GM23248 (cell line): Measurements from ENCODE around the gene CCM2. TPM values are rescaled to one million over a fixed set of nuclear protein-coding genes. Genes with fewer than 3 reads are reported as not detected.
A peak's percentile ranks its signal among the peaks of the same experiment; 100 is the strongest.

ENCODE experiments used
- DNase-seq: peaks from one replicate; pipeline ENCODE4 v3.0.0-alpha.2; 2015
- H2AFZ ChIP-seq: fragments of 200-600 bp; sonication (generic); 2 replicates; pipeline ENCODE4 v1.6.1; 2016; ENCODE audit warnings: antibody characterized with exemption
- H3F3A ChIP-seq: fragments of 200-600 bp; sonication (generic); 2 replicates; pipeline ENCODE4 v1.6.1; 2016; ENCODE audit warnings: mild to moderate bottlenecking, antibody characterized with exemption, mixed run types; ENCODE audit not compliant: insufficient read depth
- H3K27ac ChIP-seq: fragments of 200-600 bp; sonication (generic); 2 replicates; pipeline ENCODE4 v1.5.1; 2016; ENCODE audit warnings: mild to moderate bottlenecking
- H3K27me3 ChIP-seq: fragments of 200-600 bp; sonication (generic); replicated peaks from 2 replicates; pipeline ENCODE4 v1.6.1; 2016; ENCODE audit warnings: mild to moderate bottlenecking; ENCODE audit not compliant: insufficient read depth
- H3K36me3 ChIP-seq: fragments of 200-600 bp; sonication (generic); 2 replicates; pipeline ENCODE4 v1.6.1; 2016; ENCODE audit warnings: low read depth, mild to moderate bottlenecking
- H3K4me1 ChIP-seq: fragments of 200-600 bp; sonication (generic); 2 replicates; pipeline ENCODE4 v1.6.1; 2016; ENCODE audit warnings: mild to moderate bottlenecking; ENCODE audit not compliant: insufficient read depth
- H3K4me2 ChIP-seq: fragments of 200-600 bp; sonication (generic); one replicate; pipeline ENCODE4 v1.6.1; 2016; ENCODE audit warnings: mild to moderate bottlenecking; ENCODE audit not compliant: unreplicated experiment
- H3K4me3 ChIP-seq: fragments of 200-600 bp; sonication (generic); 2 replicates; pipeline ENCODE4 v1.5.1; 2016; ENCODE audit warnings: mild to moderate bottlenecking
- H3K79me2 ChIP-seq: fragments of 200-600 bp; sonication (generic); 2 replicates; pipeline ENCODE4 v1.6.1; 2016; ENCODE audit warnings: mild to moderate bottlenecking; ENCODE audit not compliant: insufficient read depth
- H3K9ac ChIP-seq: fragments of 200-600 bp; sonication (generic); 2 replicates; pipeline ENCODE4 v1.6.1; 2016; ENCODE audit warnings: mild to moderate bottlenecking
- H3K9me2 ChIP-seq: fragments of 200-600 bp; sonication (generic); 2 replicates; pipeline ENCODE4 v1.6.1; 2016; ENCODE audit warnings: mixed run types, mild to moderate bottlenecking, moderate library complexity; ENCODE audit not compliant: insufficient read depth
- H3K9me3 ChIP-seq: fragments of 200-600 bp; sonication (generic); one replicate; pipeline ENCODE4 v1.6.1; 2017; ENCODE audit warnings: low read depth
- H4K20me1 ChIP-seq: fragments of 200-600 bp; sonication (generic); 2 replicates; pipeline ENCODE4 v1.6.0; 2016; ENCODE audit not compliant: insufficient read depth
- EZH2 ChIP-seq: fragments of 200-600 bp; sonication (generic); IDR thresholded peaks from 2 replicates; pipeline ENCODE4 v1.6.1; 2018; ENCODE audit warnings: antibody characterized with exemption, mild to moderate bottlenecking; ENCODE audit not compliant: insufficient read depth, poor library complexity, severe bottlenecking
- EZH2phosphoT487 ChIP-seq: fragments of 200-600 bp; sonication (generic); IDR thresholded peaks from 2 replicates; pipeline ENCODE4 v1.6.1; 2018; ENCODE audit warnings: antibody characterized with exemption, moderate library complexity, mild to moderate bottlenecking, low read depth; ENCODE audit not compliant: insufficient read depth
- WGBS, 2 experiments: methylation state at CpG; one replicate each; pipeline ENCODE4 v1.1.6; 2015 to 2017; ENCODE audit warnings: low lambda C conversion rate in 2 of 2, low coverage in 1 of 2; ENCODE audit errors: missing lambda C conversion rate in 2 of 2; 5-methylcytosine and 5-hydroxymethylcytosine counted together
- in situ Hi-C: fragments of 300-500 bp; cut with MboI; formaldehyde crosslinking; loops from 2 replicates; pipeline ENCODE4 v1.15.0; 2020
- polyA plus RNA-seq: library from polyadenylated mRNA; unstranded; fragments of >200 nt; fragmentation: Nextera tagmentation; extraction: Ambion mirVana; gene quantifications from 2 replicates; pipeline ENCODE4 v1.2.1, GENCODE V29; 2016
- total RNA-seq: library from RNA; depleted of rRNA; stranded (reverse); fragments of >200 nt; shearing (Covaris generic); gene quantifications from 2 replicates; pipeline ENCODE4 v1.2.3, GENCODE V29; 2014

Gene CCM2
- total and polyA plus RNA-seq, 2 experiments from 2014 or later, result 63.8 to 69.3 TPM

- in situ Hi-C loops, result no loop called here
- no peak overlapping the region for H3K9ac ChIP-seq
- H3F3A ChIP-seq, result peaks cover 17% of the 10 kb centered on the region
- DNase-seq, result no peak
- no peaks in the 10 kb centered on the region for H4K20me1 ChIP-seq
- no peaks in the 10 kb centered on the region for H3K79me2 ChIP-seq
- no peaks in the 10 kb centered on the region for H3K36me3 ChIP-seq
- H3K4me2 ChIP-seq, result peak overlapping the region; percentile 21
- peak overlapping the region; percentile 53; the same call in 1 of the 2 replicates for H2AFZ ChIP-seq
- H3K27me3 ChIP-seq, result no peaks in the 10 kb centered on the region
- H3K27ac ChIP-seq, result 0 out of 2 replicates have a peak overlapping the region, but pooled peaks have one; percentile 6
- no peaks in the 10 kb centered on the region for H3K9me3 ChIP-seq
- H3K4me3 ChIP-seq, result no peak overlapping the region
- no peaks in the 10 kb centered on the region for H3K9me2 ChIP-seq
- no peak for TF ChIP-seq EZH2
- no peak for TF ChIP-seq EZH2phosphoT487
- 60 to 62% methylated on average over 3 of the region's 3 CpGs for WGBS, 2 experiments
- H3K4me1 ChIP-seq, result peaks cover 14% of the 10 kb centered on the region; the same call in 1 of the 2 replicates
Measured at GRCh38 chr7:45092931-45093235, 92.9 kb downstream of the CCM2 start.

DNA sequence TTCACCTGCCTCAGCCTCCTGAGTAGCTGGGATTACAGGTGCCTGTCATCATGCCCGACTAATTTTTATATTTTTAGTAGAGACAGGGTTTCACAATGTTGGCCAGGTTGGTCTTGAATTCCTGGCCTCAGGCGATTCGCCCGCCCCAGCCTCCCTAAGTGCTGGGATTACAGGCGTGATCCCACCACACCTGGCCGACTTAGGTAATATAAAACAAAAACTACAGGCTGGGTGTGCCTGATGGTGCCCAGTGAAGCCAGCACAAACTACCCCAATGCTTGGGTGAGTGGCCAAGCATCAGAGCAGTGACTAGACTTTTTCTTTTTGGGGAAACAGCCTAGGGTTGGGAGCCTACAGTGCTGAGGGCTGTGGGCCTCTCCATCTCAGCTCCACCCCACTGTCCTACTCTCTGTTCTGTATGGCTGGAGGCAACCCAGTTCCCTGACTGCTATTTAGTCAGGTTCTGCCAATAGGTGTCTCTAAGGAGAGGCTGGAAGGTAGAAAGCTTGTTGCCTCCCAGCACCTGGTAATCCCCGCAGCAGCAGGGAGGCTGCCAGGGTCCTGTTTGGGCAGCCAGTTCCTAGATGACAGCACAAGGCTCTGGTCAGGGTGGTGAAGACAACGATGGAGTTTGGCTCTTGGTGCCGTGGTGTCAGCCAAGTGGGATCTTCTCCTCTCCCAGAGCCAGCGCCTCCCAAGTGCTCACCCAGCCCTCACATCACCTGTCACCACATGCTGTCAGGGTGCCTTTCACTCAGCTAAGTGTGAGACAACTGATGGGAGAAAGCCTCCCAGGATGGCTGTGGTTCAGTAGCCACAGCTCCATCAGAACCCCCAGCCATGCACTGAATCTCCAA, 99.2 kb downstream of the CCM2 start:
- Histone ChIP-seq H3K4me1 (no peaks in the 10 kb centered on the region), H3K27ac (no peak overlapping the region), H2AFZ (no peak overlapping the region), H3K9ac (no peak overlapping the region), H3K4me2 (no peak overlapping the region), H3K27me3 (no peaks in the 10 kb centered on the region), H3K79me2 (no peaks in the 10 kb centered on the region), H4K20me1 (no peaks in the 10 kb centered on the region), H3K4me3 (no peak overlapping the region), H3K36me3 (peaks cover 13% of the 10 kb centered on the region; the same call in 1 of the 2 replicates), H3F3A (0 out of 2 replicates have a peak, but pooled peaks cover 8% of the 10 kb centered on the region), H3K9me3 (no peaks in the 10 kb centered on the region), H3K9me2 (no peaks in the 10 kb centered on the region)
- in situ Hi-C loops, result no loop called here
- no peak for DNase-seq
- WGBS, 2 experiments, result 72 to 89% methylated on average over 8 to 10 of the region's 10 CpGs
- TF ChIP-seq EZH2phosphoT487 (no peak), EZH2 (no peak)

- no peaks in the 10 kb centered on the region for H3K4me1 ChIP-seq
- no peak overlapping the region for H3K27ac ChIP-seq
- in situ Hi-C loops, result loop anchor here (25.0 kb wide), 1 partner anchor 513 kb away; the partner anchor contains the start of gene TMED4
- no peak for DNase-seq
- H2AFZ ChIP-seq, result no peak overlapping the region
- 90 to 92% methylated on average over 16 of the region's 16 CpGs for WGBS, 2 experiments
- H3K9me3 ChIP-seq, result no peaks in the 10 kb centered on the region
- H3K4me2 ChIP-seq, result no peak overlapping the region
- no peak for TF ChIP-seq EZH2
- TF ChIP-seq EZH2phosphoT487, result no peak
- no peaks in the 10 kb centered on the region for H4K20me1 ChIP-seq
- peaks cover 17% of the 10 kb centered on the region; the same call in 1 of the 2 replicates for H3K36me3 ChIP-seq
- H3K9me2 ChIP-seq, result no peaks in the 10 kb centered on the region
- no peak overlapping the region for H3K9ac ChIP-seq
- no peak overlapping the region for H3K4me3 ChIP-seq
- 0 out of 2 replicates have a peak, but pooled peaks cover 8% of the 10 kb centered on the region for H3F3A ChIP-seq
- H3K27me3 ChIP-seq, result no peaks in the 10 kb centered on the region
- 0 out of 2 replicates have a peak, but pooled peaks cover 3% of the 10 kb centered on the region for H3K79me2 ChIP-seq
Measured at GRCh38 chr7:45099891-45100760, 100.1 kb downstream of the CCM2 start.
